A549 (cell line): ENCODE results near the gene LRCH1. TPM values are rescaled to one million over a fixed set of nuclear protein-coding genes. Genes with fewer than 3 reads are reported as not detected.

Source experiments
- ATAC-seq, 2 experiments: fragments of 200-7000 bp in 1 of 2; fragments of >200 bp in 1 of 2; cut with Nextera tagmentation in 1 of 2; cut with Tn5 transposase in 1 of 2; 3 replicates each; pipeline versions ENCODE4 v1.8.0 to v1.9.1; 2018 to 2020; ENCODE audit warnings: mild to moderate bottlenecking in 1 of 2, moderate library complexity in 1 of 2
- CTCF ChIA-PET: fragments of 300-600 bp; sonication (Branson Sonifier 250); formaldehyde crosslinking; extraction: SDS; loops from one replicate; lab custom pipeline; 2021; ENCODE audit warnings: antibody characterized with exemption, inconsistent platforms; lab: Yijun Ruan, JAX
- POLR2A ChIA-PET: fragments of 350-600 bp; formaldehyde crosslinking; extraction: SDS; loops from one replicate; lab custom pipeline; 2021; ENCODE audit warnings: antibody characterized with exemption, inconsistent platforms; lab: Yijun Ruan, JAX
- DNase-seq, 2 experiments: peaks; one replicate each; pipeline versions ENCODE4 v3.0.0 to v3.0.0-alpha.2; 2011 to 2016; ENCODE audit warnings: low read depth in 1 of 2, low spot score in 1 of 2
- FAIRE-seq: peaks from 2 replicates; lab custom pipeline; 2011; peaks lifted over from hg19 to GRCh38; lab: Jason Lieb, UNC
- H3K27ac ChIP-seq, 2 experiments: fragments of >200 bp; sonication (Bioruptor Twin); formaldehyde crosslinking; 3 replicates each; pipeline ENCODE4 v1.5.1; 2016 to 2017
- H3K4me1 ChIP-seq: fragments of >200 bp; sonication (Bioruptor Twin); formaldehyde crosslinking; 3 replicates; pipeline ENCODE4 v1.6.1; 2016
- H3K4me2 ChIP-seq: fragments of >200 bp; sonication (Bioruptor Twin); formaldehyde crosslinking; 3 replicates; pipeline ENCODE4 v1.6.1; 2016
- H3K4me3 ChIP-seq: fragments of >200 bp; sonication (Bioruptor Twin); formaldehyde crosslinking; 3 replicates; pipeline ENCODE4 v1.5.1; 2016
- H3K9me3 ChIP-seq: fragments of >200 bp; sonication (Bioruptor Twin); formaldehyde crosslinking; 3 replicates; pipeline ENCODE4 v1.6.1; 2016
- BHLHE40 ChIP-seq: IDR thresholded peaks from 2 replicates; pipeline ENCODE4 v1.6.1; 2012; ENCODE audit warnings: low read depth, low read length, inconsistent platforms
- CBX2 ChIP-seq: fragments of 200-600 bp; sonication (generic); IDR thresholded peaks from 2 replicates; pipeline ENCODE4 v1.6.1; 2016; ENCODE audit warnings: low read depth, mild to moderate bottlenecking, borderline replicate concordance
- E2F6 ChIP-seq: IDR thresholded peaks from 2 replicates; pipeline ENCODE4 v1.6.1; 2012; ENCODE audit warnings: low read depth, borderline replicate concordance
- FOSB ChIP-seq: fragments of 250-450 bp; sonication (Bioruptor Pico); IDR thresholded peaks from 2 replicates; pipeline ENCODE4 v1.5.0; 2020; ENCODE audit warnings: mild to moderate bottlenecking, moderate library complexity
- FOSL2 ChIP-seq, 2 experiments: fragments of 450-650 bp in 1 of 2; fragments of >200 bp in 1 of 2; sonication (Bioruptor Twin) in 1 of 2; formaldehyde crosslinking; IDR thresholded peaks; 2 replicates each; pipeline versions ENCODE4 v1.5.0 to v1.6.1; 2016 to 2020; ENCODE audit warnings: mild to moderate bottlenecking in 1 of 2, moderate library complexity in 1 of 2
- HDAC2 ChIP-seq: fragments of 200-600 bp; sonication (generic); IDR thresholded peaks from 2 replicates; pipeline ENCODE4 v1.6.1; 2016
- HEYL ChIP-seq: fragments of 250-450 bp; sonication (Bioruptor Pico); IDR thresholded peaks from 2 replicates; pipeline ENCODE4 v1.8.0; 2021; ENCODE audit warnings: mild to moderate bottlenecking, moderate library complexity
- JUN ChIP-seq, 2 experiments: fragments of >200 bp; sonication (Bioruptor Twin); formaldehyde crosslinking; IDR thresholded peaks; 2 replicates in 1 of 2; 3 replicates in 1 of 2; pipeline ENCODE4 v1.6.1; 2016 to 2017
- KDM1A ChIP-seq: fragments of 200-600 bp; sonication (generic); IDR thresholded peaks from 2 replicates; pipeline ENCODE4 v1.6.1; 2016; ENCODE audit warnings: low read depth, mild to moderate bottlenecking
- MAFK ChIP-seq: fragments of 450-650 bp; IDR thresholded peaks from 2 replicates; pipeline ENCODE4 v1.6.1; 2014; ENCODE audit not compliant: partially characterized antibody
- MAX ChIP-seq: IDR thresholded peaks from 2 replicates; pipeline ENCODE4 v1.6.1; 2012
- MYC ChIP-seq: IDR thresholded peaks from 2 replicates; pipeline ENCODE4 v1.6.1; 2012; ENCODE audit warnings: mild to moderate bottlenecking, inconsistent platforms, low read length, improper control_type of control experiment, borderline replicate concordance
- NR3C1 ChIP-seq: fragments of >200 bp; sonication (Bioruptor Twin); formaldehyde crosslinking; IDR thresholded peaks from 3 replicates; pipeline ENCODE4 v1.6.1; 2017
- POLR2A ChIP-seq: IDR thresholded peaks from 2 replicates; pipeline ENCODE4 v1.6.1; 2012; ENCODE audit warnings: mild to moderate bottlenecking, low read length
- RFX5 ChIP-seq: fragments of 450-650 bp; IDR thresholded peaks from 2 replicates; pipeline ENCODE4 v1.7.1; 2014; ENCODE audit warnings: antibody characterized with exemption, mild to moderate bottlenecking, moderate library complexity
- RNF2 ChIP-seq: fragments of 200-600 bp; sonication (generic); IDR thresholded peaks from 2 replicates; pipeline ENCODE4 v1.6.1; 2016; ENCODE audit warnings: low read depth, mild to moderate bottlenecking, antibody characterized with exemption, moderate library complexity, borderline replicate concordance
- SMC3 ChIP-seq: fragments of >200 bp; sonication (Bioruptor Twin); formaldehyde crosslinking; IDR thresholded peaks from 3 replicates; pipeline ENCODE4 v1.6.1; 2018; ENCODE audit warnings: inconsistent platforms
- ZC3H11A ChIP-seq: fragments of 450-650 bp; IDR thresholded peaks from 2 replicates; pipeline ENCODE4 v1.6.1; 2014; ENCODE audit warnings: antibody characterized with exemption, mild to moderate bottlenecking
- ZSCAN20 ChIP-seq: fragments of 250-450 bp; sonication (Bioruptor Pico); IDR thresholded peaks from 2 replicates; pipeline ENCODE4 v1.8.0; 2022; ENCODE audit warnings: mild to moderate bottlenecking, moderate library complexity
- WGBS: methylation state at CpG from one replicate; pipeline ENCODE4 v1.1.6; 2017; ENCODE audit errors: missing lambda C conversion rate; 5-methylcytosine and 5-hydroxymethylcytosine counted together
- polyA plus RNA-seq, 4 experiments: library from polyadenylated mRNA; depleted of rRNA in 3 of 4; stranded (reverse); fragments of >200 nt; fragmentation: RNase III in 1 of 4; extraction: RNeasy Plus Mini Kit Qiagen cat#74134 plus additional on column Dnase treatment in 1 of 4; gene quantifications; 2 replicates in 3 of 4; 3 replicates in 1 of 4; pipeline ENCODE4 v1.2.3, GENCODE V29; 2011 to 2017
- TF ChIP-seq, protein P1 (sequence below): fragments of >200 bp; sonication (Bioruptor Twin); formaldehyde crosslinking; IDR thresholded peaks from 2 replicates; pipeline ENCODE4 v1.6.1; 2016
- TF ChIP-seq, protein P2 (sequence below): fragments of 150-350 bp; IDR thresholded peaks from 2 replicates; pipeline ENCODE4 v1.6.1; 2014; ENCODE audit warnings: low read depth, mild to moderate bottlenecking, low read length

Gene LRCH1
- polyA plus RNA-seq, 2 of the 4 experiments (the other 2 are of a cell fraction): 8.5 to 16.4 TPM

- WGBS: 74% methylated on average over 10 of the region's 10 CpGs
- Histone ChIP-seq H3K4me1 (peaks cover 46% of the 10 kb centered on the region), H3K9me3 (no peaks in the 10 kb centered on the region), H3K27ac (peak overlapping the region; percentile 39 to 64; a peak in 4 of 6 replicates), H3K4me3 (no peak overlapping the region), H3K4me2 (peak overlapping the region; percentile 64)
- POLR2A ChIA-PET: no interaction called here
- ATAC-seq (no peak; a peak in 1 of 6 replicates), FAIRE-seq (no peak), DNase-seq (no peak)
- TF ChIP-seq RFX5 (no peak), ZSCAN20 (CRISPR knock-in tag) (no peak), NR3C1 (no peak), RNF2 (no peak), HEYL (CRISPR knock-in tag) (no peak), KDM1A (no peak), FOSB (no peak), CBX2 (no peak), HDAC2 (no peak), JUN (IDR thresholded peaks at IDR 0.05) (no peak), MAFK (no peak)
- TF ChIP-seq, protein P1, sequence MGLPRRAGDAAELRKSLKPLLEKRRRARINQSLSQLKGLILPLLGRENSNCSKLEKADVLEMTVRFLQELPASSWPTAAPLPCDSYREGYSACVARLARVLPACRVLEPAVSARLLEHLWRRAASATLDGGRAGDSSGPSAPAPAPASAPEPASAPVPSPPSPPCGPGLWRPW: no peak
- CTCF ChIA-PET: interaction anchor here (1.0 kb wide), 1 partner anchor 9 kb away, joined by 4 read pairs; no protein-coding TSS in a partner anchor
Measured at GRCh38 chr13:46685006-46685730, 132.2 kb downstream of the LRCH1 start.

DNA sequence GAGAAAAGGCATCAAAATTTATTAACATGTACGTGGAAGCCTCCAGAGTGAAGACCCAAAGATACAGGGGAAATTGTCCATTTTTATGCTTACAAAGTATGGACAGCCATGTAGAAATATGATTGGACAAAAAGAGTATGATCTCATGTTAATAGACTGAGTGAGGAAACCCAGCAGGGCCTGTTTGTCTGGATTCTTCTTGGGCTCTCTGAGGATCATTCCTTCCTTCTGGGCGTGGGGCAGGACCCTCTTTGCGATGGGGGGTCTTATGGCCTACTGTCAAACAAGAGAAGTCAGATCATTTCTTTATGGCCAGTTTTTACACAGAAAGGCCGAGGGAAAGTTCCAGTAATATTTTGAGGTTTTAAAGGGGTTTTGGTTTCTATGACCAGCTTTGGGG is 133.2 kb downstream of the LRCH1 start:
- ChIA-PET CTCF (interaction anchor here (1.3 kb wide), 1 partner anchor 83 kb away, joined by 3 read pairs; no protein-coding TSS in a partner anchor), POLR2A (no interaction called here)
- H3K9me3 ChIP-seq: no peaks in the 10 kb centered on the region
- no peak overlapping the region; a peak in 1 of 6 replicates for H3K27ac ChIP-seq
- FAIRE-seq (no peak), ATAC-seq (no peak), DNase-seq (no peak)
- no peak overlapping the region for H3K4me2 ChIP-seq
- peaks cover 44% of the 10 kb centered on the region for H3K4me1 ChIP-seq
- TF ChIP-seq E2F6 (no peak), MAFK (no peak), MYC (no peak), POLR2A (no peak), SMC3 (no peak), ZC3H11A (no peak), FOSB (no peak)
- TF ChIP-seq, protein P2, sequence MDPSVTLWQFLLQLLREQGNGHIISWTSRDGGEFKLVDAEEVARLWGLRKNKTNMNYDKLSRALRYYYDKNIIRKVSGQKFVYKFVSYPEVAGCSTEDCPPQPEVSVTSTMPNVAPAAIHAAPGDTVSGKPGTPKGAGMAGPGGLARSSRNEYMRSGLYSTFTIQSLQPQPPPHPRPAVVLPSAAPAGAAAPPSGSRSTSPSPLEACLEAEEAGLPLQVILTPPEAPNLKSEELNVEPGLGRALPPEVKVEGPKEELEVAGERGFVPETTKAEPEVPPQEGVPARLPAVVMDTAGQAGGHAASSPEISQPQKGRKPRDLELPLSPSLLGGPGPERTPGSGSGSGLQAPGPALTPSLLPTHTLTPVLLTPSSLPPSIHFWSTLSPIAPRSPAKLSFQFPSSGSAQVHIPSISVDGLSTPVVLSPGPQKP: no peak
- H3K4me3 ChIP-seq: no peak overlapping the region
- 68% methylated on average over 4 of the region's 4 CpGs for WGBS

DNA sequence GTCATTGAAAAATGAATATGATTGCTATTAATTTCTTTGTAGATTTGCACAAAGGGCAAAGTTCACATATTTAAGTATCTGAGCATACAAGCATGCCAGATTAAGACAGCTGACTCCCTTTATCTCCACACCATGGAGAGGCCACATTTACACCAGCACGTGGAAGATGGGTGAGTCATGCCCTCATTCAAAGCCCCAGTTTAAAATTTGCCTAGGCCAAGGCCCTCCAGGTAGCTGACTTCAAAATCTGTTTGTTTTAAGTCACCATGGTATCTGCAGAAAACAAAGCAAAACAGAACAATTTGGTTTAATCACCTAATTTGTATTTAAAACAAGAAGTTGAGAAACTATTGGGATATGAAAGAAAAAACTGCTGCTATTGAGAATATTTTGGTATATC is 134.8 kb downstream of the LRCH1 start:
- 0% methylated on average over 1 of the region's 1 CpG for WGBS
- POLR2A ChIA-PET: no interaction called here
- peak overlapping the region in 1 of 2 experiments; percentile 30; a peak in 1 of 6 replicates for H3K27ac ChIP-seq
- peak in 1 of 2 experiments; percentile 63; a peak in 3 of 6 replicates for ATAC-seq
- peak; percentile 32 for FAIRE-seq
- TF ChIP-seq MAX: peak; percentile 77
- no peak for TF ChIP-seq ZSCAN20 (CRISPR knock-in tag)
- TF ChIP-seq JUN (IDR thresholded peaks at IDR 0.05): no peak
- TF ChIP-seq BHLHE40: no peak
- TF ChIP-seq HEYL (CRISPR knock-in tag): no peak
- TF ChIP-seq FOSL2 (IDR thresholded peaks at IDR 0.05): no peak
- peak; percentile 63 for TF ChIP-seq FOSL2 (CRISPR knock-in tag; IDR thresholded peaks at IDR 0.05)
- TF ChIP-seq, all 56 proteins: peak for 2
- no peaks in the 10 kb centered on the region for H3K9me3 ChIP-seq
- H3K4me3 ChIP-seq: no peak overlapping the region
- peak overlapping the region; percentile 48 for H3K4me2 ChIP-seq
- peaks cover 44% of the 10 kb centered on the region for H3K4me1 ChIP-seq
- DNase-seq: peak; percentile 25 to 36
- CTCF ChIA-PET: no interaction called here
